ENCODE results near the gene LOXL4.

LOXL4 gene

DNA sequence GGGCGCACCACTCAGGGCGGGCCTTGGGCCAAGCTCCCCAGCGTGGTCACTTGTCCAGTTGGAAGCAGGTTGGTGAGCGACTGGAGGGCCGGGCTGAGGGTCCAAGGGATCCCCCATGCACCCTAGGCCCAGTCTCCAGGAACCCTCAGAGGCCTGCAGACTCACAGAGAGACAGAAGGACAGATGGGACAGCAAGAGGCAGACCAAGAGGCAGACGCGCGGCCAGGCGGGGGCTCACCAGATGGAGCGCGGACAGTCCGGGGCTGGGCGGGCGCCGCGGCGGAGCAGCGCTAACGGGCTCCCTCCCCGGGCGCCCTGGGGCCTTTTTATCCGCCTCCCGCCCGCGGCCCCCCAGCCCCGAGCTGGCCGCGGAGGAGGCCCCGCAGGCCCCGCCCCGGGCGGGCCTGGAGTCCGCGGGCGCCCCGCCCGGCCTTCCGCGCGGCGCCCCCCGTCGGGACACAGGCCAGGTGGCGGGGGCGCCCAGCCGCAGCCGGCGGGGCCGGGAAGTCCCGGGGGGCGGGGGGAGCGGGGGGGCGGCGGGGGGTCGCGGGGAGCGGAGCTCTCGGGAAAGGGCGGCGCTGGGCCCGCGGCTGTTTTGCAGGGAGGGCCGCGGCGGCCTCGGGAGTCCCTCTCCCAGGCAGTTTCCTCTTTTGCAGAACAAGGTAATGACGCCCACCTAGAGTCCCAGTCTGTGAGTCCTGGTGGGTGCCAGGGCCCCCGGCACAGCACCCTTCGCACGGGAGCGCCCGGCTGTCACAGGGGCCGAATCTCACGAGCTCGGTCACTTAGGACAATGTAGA is at the start of gene LOXL4:
Gene LOXL4, minus strand, starts transcription at position 301 of the 800 bp plus-strand sequence. CDS start 5,175 bp downstream, outside the sequence.
- peak within 1 kb of the TSS; percentile 28 for H3K4me3 ChIP-seq (ENCODE audit: insufficient read length, low read depth)
- H3K36me3 ChIP-seq (ENCODE audit: insufficient read depth, insufficient read length, low read length): peaks cover 5% of the 10 kb centered on the region
- no peak for DNase-seq (ENCODE audit: low read depth, low spot score)
- H3K4me1 ChIP-seq (ENCODE audit: insufficient read depth, insufficient read length): peaks cover 28% of the 10 kb centered on the region
- no peaks in the 10 kb centered on the region for H3K9me3 ChIP-seq (ENCODE audit: insufficient read depth, low read length)
- TF ChIP-seq YY1 (IDR thresholded peaks at IDR 0.05; ENCODE audit: insufficient read depth, insufficient read length): no peak
- TF ChIP-seq SUZ12 (IDR thresholded peaks at IDR 0.05; ENCODE audit: extremely low read depth, insufficient read depth, insufficient read length): no peak
- TF ChIP-seq ZNF274 (IDR thresholded peaks at IDR 0.05; ENCODE audit: low read depth, low read length): no peak
- peak within 1 kb of the TSS; percentile 50 for H3K9ac ChIP-seq (ENCODE audit: insufficient read length, low read depth)
- H3K27me3 ChIP-seq (ENCODE audit: insufficient read depth, insufficient read length): no peaks in the 10 kb centered on the region

DNA sequence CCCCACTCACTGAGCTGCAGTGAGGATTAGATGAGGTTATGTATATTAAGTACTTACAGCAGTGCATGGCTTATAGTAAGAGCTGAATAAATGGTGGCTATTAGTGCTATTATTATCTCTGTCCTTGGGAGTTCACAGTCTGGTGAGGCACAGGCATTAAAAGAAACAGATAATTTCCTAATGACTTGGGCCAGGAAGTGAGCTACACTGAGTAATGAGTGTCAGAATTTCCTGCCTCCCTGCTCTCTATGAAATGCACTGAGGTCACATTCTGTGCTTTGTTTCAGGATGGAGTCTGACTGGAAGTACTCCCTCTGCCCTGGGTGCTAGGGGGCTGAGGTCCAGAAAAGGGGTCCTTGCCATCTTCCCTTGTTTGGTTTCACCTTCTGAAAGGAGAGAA is 48.7 kb upstream of the LOXL4 start:
- TF ChIP-seq SUZ12 (IDR thresholded peaks at IDR 0.05; ENCODE audit: extremely low read depth, insufficient read depth, insufficient read length) (no peak), ZNF274 (IDR thresholded peaks at IDR 0.05; ENCODE audit: low read depth, low read length) (no peak)
- Histone ChIP-seq H3K9ac (ENCODE audit: insufficient read length, low read depth) (no peak overlapping the region), H3K9me3 (ENCODE audit: insufficient read depth, low read length) (no peaks in the 10 kb centered on the region), H3K36me3 (ENCODE audit: insufficient read depth, insufficient read length, low read length) (no peaks in the 10 kb centered on the region), H3K27me3 (ENCODE audit: insufficient read depth, insufficient read length) (no peaks in the 10 kb centered on the region), H3K4me3 (ENCODE audit: insufficient read length, low read depth) (no peak overlapping the region), H3K4me1 (ENCODE audit: insufficient read depth, insufficient read length) (peaks cover 3% of the 10 kb centered on the region)
- no peak for DNase-seq (ENCODE audit: low read depth, low spot score)

DNA sequence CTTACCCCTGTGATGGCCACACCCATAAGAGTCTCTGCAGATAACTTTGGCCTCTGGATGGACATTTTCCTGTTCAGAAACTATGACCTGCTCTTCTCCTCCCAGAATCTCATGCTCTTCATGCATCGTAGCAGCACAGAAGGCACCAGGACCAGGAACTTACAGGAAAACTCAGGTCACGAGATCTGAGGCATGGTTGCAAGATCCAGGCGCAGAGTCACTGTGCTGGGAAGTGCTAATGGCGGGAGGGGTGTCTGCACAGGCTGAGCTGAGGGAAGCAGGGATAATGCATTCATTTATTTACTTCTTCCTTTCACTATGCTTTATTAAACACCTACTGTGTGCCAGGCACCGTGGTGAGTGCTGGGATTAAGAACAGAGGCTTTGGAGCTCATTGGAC is 48.2 kb upstream of the LOXL4 start:
- no peaks in the 10 kb centered on the region for H3K36me3 ChIP-seq (ENCODE audit: insufficient read depth, insufficient read length, low read length)
- H3K4me1 ChIP-seq (ENCODE audit: insufficient read depth, insufficient read length): no peaks in the 10 kb centered on the region
- TF ChIP-seq ZNF274 (IDR thresholded peaks at IDR 0.05; ENCODE audit: low read depth, low read length) (no peak), YY1 (IDR thresholded peaks at IDR 0.05; ENCODE audit: insufficient read depth, insufficient read length) (no peak), SUZ12 (IDR thresholded peaks at IDR 0.05; ENCODE audit: extremely low read depth, insufficient read depth, insufficient read length) (no peak)
- H3K9me3 ChIP-seq (ENCODE audit: insufficient read depth, low read length): no peaks in the 10 kb centered on the region
- no peak overlapping the region for H3K4me3 ChIP-seq (ENCODE audit: insufficient read length, low read depth)
- H3K9ac ChIP-seq (ENCODE audit: insufficient read length, low read depth): no peak overlapping the region
- DNase-seq (ENCODE audit: low read depth, low spot score): no peak
- H3K27me3 ChIP-seq (ENCODE audit: insufficient read depth, insufficient read length): no peaks in the 10 kb centered on the region

DNA sequence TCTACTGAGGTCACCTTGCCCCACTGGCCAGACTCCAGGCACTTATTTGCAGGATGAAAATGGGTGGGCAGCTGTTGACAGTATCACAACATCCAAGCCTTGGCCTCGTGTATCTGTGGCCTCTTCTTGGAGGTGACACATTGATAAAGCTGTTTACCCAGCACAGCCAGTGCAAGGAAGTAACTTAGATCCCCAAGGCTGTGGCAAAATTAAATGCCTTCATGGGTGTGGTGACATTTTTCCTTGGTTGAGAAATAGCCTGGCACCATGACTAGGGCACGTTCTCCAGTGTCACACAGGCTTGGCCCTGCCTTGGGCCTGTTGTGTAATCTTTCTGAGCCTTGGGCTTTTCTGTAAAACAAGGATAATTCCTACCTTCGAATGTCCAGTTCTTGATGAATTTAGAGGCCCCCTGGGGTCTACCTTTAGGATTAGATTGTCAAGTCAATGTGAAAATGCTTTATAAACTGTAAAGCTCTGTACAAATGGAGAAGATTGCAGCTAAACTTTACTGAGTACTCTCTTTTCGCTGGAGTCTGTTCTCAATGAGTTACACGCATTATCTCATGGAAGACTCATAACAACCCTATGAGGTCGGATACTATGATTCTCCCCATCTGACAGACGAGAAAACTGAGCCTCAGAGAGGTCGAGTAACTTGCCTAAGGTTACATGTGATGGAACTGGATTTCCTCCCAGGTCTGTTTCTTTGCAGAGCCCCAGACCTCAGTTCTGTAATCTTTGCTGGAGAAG is 46.7 kb upstream of the LOXL4 start:
- H3K9ac ChIP-seq (ENCODE audit: insufficient read length, low read depth): no peak overlapping the region
- H3K4me1 ChIP-seq (ENCODE audit: insufficient read depth, insufficient read length): no peaks in the 10 kb centered on the region
- H3K9me3 ChIP-seq (ENCODE audit: insufficient read depth, low read length): no peaks in the 10 kb centered on the region
- H3K27me3 ChIP-seq (ENCODE audit: insufficient read depth, insufficient read length): no peaks in the 10 kb centered on the region
- H3K4me3 ChIP-seq (ENCODE audit: insufficient read length, low read depth): no peak overlapping the region
- DNase-seq (ENCODE audit: low read depth, low spot score): no peak
- no peaks in the 10 kb centered on the region for H3K36me3 ChIP-seq (ENCODE audit: insufficient read depth, insufficient read length, low read length)
- TF ChIP-seq YY1 (IDR thresholded peaks at IDR 0.05; ENCODE audit: insufficient read depth, insufficient read length) (no peak), SUZ12 (IDR thresholded peaks at IDR 0.05; ENCODE audit: extremely low read depth, insufficient read depth, insufficient read length) (no peak), ZNF274 (IDR thresholded peaks at IDR 0.05; ENCODE audit: low read depth, low read length) (no peak)

DNA sequence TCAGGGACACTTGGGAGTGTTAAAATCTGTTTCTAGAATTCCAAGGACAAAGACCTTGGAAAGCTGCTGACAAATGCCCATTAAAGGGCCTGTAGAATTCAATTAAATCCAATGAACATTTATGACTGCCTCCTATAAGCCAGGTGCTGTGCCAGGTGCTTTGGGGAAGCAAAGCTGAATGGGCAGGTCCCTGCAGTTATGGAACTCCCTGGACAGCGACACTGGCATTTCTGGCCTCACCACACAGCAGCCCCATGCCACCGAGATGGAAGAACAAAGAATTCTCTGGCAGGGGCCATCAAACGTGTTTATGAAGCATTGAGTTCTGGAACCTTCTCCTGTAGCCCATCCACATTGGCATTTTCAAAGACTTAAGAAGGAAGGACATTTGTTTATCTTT is 45.6 kb upstream of the LOXL4 start:
- H3K4me1 ChIP-seq (ENCODE audit: insufficient read depth, insufficient read length): peaks cover 6% of the 10 kb centered on the region
- H3K27me3 ChIP-seq (ENCODE audit: insufficient read depth, insufficient read length): no peaks in the 10 kb centered on the region
- no peaks in the 10 kb centered on the region for H3K36me3 ChIP-seq (ENCODE audit: insufficient read depth, insufficient read length, low read length)
- H3K9ac ChIP-seq (ENCODE audit: insufficient read length, low read depth): no peak overlapping the region
- no peak overlapping the region for H3K4me3 ChIP-seq (ENCODE audit: insufficient read length, low read depth)
- TF ChIP-seq YY1 (IDR thresholded peaks at IDR 0.05; ENCODE audit: insufficient read depth, insufficient read length) (no peak), SUZ12 (IDR thresholded peaks at IDR 0.05; ENCODE audit: extremely low read depth, insufficient read depth, insufficient read length) (no peak), ZNF274 (IDR thresholded peaks at IDR 0.05; ENCODE audit: low read depth, low read length) (no peak)
- DNase-seq (ENCODE audit: low read depth, low spot score): no peak
- no peaks in the 10 kb centered on the region for H3K9me3 ChIP-seq (ENCODE audit: insufficient read depth, low read length)

DNA sequence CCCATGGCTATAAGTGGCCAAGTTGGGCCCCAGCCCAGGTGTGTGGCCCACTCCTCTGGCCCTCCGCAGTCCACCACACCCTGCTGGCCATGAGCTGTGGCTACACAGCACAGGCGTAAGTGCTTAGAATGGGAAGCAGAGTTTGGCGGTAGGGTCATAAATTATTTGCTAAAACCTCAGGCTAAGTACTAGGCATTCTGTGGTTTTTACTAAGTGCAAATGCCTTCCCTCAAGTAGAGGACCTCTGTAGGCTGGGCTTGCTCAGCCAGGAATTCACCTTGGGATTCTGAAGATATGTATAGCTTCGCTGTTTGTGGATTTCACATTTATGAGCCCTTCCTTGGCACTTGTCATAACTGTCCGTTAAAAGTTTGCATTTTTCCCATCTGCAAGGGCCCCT is 44.8 kb upstream of the LOXL4 start:
- peaks cover 6% of the 10 kb centered on the region for H3K4me1 ChIP-seq (ENCODE audit: insufficient read depth, insufficient read length)
- no peaks in the 10 kb centered on the region for H3K27me3 ChIP-seq (ENCODE audit: insufficient read depth, insufficient read length)
- H3K9me3 ChIP-seq (ENCODE audit: insufficient read depth, low read length): no peaks in the 10 kb centered on the region
- no peaks in the 10 kb centered on the region for H3K36me3 ChIP-seq (ENCODE audit: insufficient read depth, insufficient read length, low read length)
- no peak for DNase-seq (ENCODE audit: low read depth, low spot score)
- no peak overlapping the region for H3K9ac ChIP-seq (ENCODE audit: insufficient read length, low read depth)
- TF ChIP-seq ZNF274 (IDR thresholded peaks at IDR 0.05; ENCODE audit: low read depth, low read length): no peak
- no peak overlapping the region for H3K4me3 ChIP-seq (ENCODE audit: insufficient read length, low read depth)

DNA sequence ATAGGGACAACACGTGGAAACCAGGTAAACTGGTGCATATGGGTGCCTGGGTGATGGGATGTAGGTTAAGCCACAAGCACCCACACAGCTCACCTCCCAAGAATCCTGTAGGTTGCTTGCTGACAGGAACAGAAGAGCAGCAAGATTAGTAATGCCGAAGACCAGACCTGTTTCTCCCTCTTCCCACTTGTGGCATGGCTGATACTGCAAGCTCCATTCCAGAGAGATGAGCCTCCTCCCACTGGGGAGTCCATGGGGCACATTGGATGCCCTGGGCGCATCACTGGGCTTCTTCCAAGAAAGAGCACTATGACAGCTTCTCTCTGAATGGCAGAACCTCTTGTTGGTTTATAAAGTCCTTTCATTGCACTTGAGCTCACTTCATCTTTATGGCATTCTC is 44.4 kb upstream of the LOXL4 start:
- TF ChIP-seq YY1 (IDR thresholded peaks at IDR 0.05; ENCODE audit: insufficient read depth, insufficient read length) (no peak), ZNF274 (IDR thresholded peaks at IDR 0.05; ENCODE audit: low read depth, low read length) (no peak), SUZ12 (IDR thresholded peaks at IDR 0.05; ENCODE audit: extremely low read depth, insufficient read depth, insufficient read length) (no peak)
- no peaks in the 10 kb centered on the region for H3K9me3 ChIP-seq (ENCODE audit: insufficient read depth, low read length)
- DNase-seq (ENCODE audit: low read depth, low spot score): no peak
- H3K9ac ChIP-seq (ENCODE audit: insufficient read length, low read depth): no peak overlapping the region
- H3K36me3 ChIP-seq (ENCODE audit: insufficient read depth, insufficient read length, low read length): no peaks in the 10 kb centered on the region
- no peaks in the 10 kb centered on the region for H3K27me3 ChIP-seq (ENCODE audit: insufficient read depth, insufficient read length)
- H3K4me1 ChIP-seq (ENCODE audit: insufficient read depth, insufficient read length): peaks cover 6% of the 10 kb centered on the region
- no peak overlapping the region for H3K4me3 ChIP-seq (ENCODE audit: insufficient read length, low read depth)
